HG03159 (cell line): Measurements from ENCODE around the gene TBC1D22A.
"Not testable (repeated sequence)": the region's sequence is repeated elsewhere in the genome, so short reads cannot be mapped to it uniquely, and the experiment has no call there.

Source experiments
- ATAC-seq: cut with Tn5 transposase; IDR thresholded peaks from one replicate; pipeline ENCODE4 v1.9.1; 2021; ENCODE audit warnings: mild to moderate bottlenecking, moderate library complexity; ENCODE audit not compliant: unreplicated experiment

TBC1D22A gene

GRCh38 chr22:47105085-47105484 is 342.6 kb downstream of the TBC1D22A start:
- ATAC-seq = no peak

- ATAC-seq = no peak
Measured at GRCh38 chr22:47106806-47107205, 344.4 kb downstream of the TBC1D22A start.

- no peak for ATAC-seq
Measured at GRCh38 chr22:47107431-47107830, 345.0 kb downstream of the TBC1D22A start.

GRCh38 chr22:47110817-47111443 is 348.5 kb downstream of the TBC1D22A start:
- ATAC-seq = no peak

GRCh38 chr22:47111626-47112581 is 349.5 kb downstream of the TBC1D22A start:
- no peak for ATAC-seq

- ATAC-seq = no peak
Measured at GRCh38 chr22:47112582-47112965, 350.1 kb downstream of the TBC1D22A start.

- ATAC-seq = no peak
Measured at GRCh38 chr22:47112994-47113852, 350.8 kb downstream of the TBC1D22A start.

GRCh38 chr22:47113853-47114415 is 351.5 kb downstream of the TBC1D22A start:
- ATAC-seq = no peak

- ATAC-seq = no peak
Measured at GRCh38 chr22:47114813-47115517, 352.5 kb downstream of the TBC1D22A start.

GRCh38 chr22:47115518-47115890 is 353.1 kb downstream of the TBC1D22A start:
- ATAC-seq = no peak

- no peak for ATAC-seq
Measured at GRCh38 chr22:47115921-47116320, 353.5 kb downstream of the TBC1D22A start.

- no peak for ATAC-seq
Measured at GRCh38 chr22:47116426-47117341, 354.2 kb downstream of the TBC1D22A start.

- ATAC-seq = not testable (repeated sequence)
Measured at GRCh38 chr22:47117442-47117841, 355.0 kb downstream of the TBC1D22A start.

GRCh38 chr22:47119181-47119580 is 356.7 kb downstream of the TBC1D22A start:
- ATAC-seq = no peak

- no peak for ATAC-seq
Measured at GRCh38 chr22:47120399-47120798, 357.9 kb downstream of the TBC1D22A start.

- ATAC-seq = no peak
Measured at GRCh38 chr22:47121791-47122190, 359.3 kb downstream of the TBC1D22A start.

- no peak for ATAC-seq
Measured at GRCh38 chr22:47122441-47123000, 360.1 kb downstream of the TBC1D22A start.

GRCh38 chr22:47123006-47123826 is 360.8 kb downstream of the TBC1D22A start:
- ATAC-seq = no peak
